Inflammatory macrophage treated with lipopolysaccharide for 4 hours (primary cell): ENCODE data around the gene UBR2.
A peak's percentile ranks its signal among the peaks of the same experiment; 100 is the strongest.

Source experiments
- DNase-seq: peaks from one replicate; pipeline ENCODE4 v3.0.0-alpha.2; 2020

Gene UBR2

DNA sequence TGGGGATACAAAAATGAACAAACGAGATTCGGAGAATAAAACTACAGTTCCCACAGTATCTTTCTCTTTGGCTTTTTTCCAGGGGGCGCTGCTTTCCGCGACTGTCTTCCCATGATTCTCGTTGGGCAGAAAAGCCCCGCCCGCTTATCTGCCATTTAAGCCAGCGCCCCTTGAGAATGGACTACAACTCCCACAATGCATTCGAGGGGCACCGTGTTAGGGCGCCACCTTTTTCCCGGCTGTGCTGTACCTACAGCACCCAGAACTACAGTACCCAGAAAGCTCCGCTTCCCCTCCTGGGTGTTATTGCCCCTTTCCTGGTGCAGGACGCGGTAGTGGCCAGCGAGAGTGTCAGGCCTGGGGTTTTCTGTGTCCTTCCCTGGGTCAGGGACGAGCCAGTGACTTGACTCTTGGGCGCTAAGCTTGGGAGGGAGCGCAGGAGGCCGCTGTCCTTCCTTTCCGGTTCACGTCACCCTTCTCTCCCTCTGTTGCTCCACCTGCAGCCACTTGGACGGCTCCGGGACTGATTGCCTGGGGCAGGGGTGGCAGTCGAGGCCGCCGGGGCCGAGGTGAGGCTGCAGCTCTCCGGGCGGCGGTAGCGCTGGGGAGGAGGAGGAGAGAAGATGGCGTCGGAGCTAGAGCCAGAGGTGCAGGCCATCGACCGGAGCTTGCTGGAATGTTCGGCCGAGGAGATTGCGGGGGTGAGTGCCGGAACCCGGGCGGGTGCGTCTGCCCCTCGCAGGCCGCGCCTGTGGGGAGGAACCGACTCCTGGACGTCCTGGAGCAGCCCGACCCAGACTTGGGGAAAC, at the start of gene UBR2:
Gene UBR2 (plus strand): TSS at position 333 of the 809 bp plus-strand sequence. CDS start 291 bp downstream, at position 624.
- DNase-seq, result peak; percentile 99

DNA sequence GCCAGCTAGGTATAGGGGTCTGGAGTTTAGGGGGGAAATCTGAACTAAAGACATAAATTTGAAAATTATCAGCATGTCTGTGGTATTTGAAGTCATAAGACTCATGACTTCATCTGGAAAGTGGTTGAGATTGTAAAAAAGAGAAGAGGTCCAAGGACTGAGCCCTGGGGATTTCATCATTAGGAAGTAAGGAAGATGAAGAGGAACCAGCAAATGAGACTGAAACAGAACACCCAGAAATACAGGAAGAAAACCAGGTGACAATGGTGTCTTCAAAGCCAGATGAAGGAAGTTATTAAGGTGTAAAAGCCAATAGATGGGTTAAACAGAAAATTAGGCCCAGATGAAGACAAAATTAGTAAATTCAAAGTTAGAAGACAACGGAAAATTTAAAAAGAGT, 49.1 kb upstream of the UBR2 start:
- peak; percentile 92 for DNase-seq

DNA sequence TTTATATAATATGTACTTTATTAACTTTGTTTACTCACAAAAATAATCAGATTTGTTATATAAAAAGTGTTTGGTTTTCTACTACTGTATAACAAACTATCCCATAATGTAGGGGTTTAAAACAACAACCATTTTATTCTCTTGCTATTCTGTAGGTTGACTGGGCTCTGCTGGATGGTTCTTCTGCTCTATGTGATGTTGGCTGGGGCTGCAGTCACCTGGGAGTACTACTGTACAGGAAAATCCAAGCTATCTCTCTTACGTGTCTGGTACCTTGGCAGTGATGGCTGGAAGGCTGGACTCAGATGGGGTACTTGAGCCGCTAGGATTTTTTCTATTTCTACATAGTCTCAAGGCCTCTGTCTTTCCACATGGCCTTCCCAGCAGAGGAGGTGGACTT, 44.0 kb upstream of the UBR2 start:
- no peak for DNase-seq

DNA sequence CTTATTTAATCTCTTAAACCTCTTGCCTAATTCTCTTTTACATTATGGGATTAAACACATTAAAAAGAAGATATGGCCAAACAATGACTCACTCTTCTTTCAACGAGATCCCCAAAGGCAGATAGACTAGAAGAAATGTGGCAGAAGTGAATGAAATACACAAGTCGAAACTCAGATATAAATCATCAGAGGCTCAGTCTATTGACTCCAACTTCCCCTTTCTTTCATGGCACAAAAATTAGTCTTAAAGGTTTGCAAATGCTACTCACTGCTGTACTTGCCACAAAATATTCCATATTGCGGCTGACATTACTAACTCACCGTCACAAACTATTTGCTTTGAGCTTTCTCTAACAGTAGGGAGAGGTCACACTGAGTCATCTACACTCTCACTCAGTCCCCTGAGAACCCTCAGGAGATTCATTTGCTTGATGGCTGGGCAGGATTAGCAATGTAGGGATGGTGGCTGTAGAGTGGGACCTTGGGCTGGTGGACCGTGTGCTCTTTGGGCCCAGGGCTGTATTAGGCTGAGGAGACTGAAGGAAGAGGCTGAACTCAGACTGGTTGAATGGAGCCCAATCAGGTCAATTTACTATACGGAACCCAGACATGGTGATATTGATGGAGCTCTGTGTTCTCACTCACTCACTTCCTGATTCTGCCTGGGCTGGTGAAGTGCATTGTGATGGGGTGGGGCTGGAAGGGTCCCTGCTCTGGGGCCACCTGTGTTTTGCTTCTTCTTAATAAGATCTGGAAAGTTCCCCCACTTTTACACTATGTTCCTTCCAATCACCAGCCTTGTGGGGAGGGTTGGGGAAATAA, 42.8 kb upstream of the UBR2 start:
- peak; percentile 68 for DNase-seq

DNA sequence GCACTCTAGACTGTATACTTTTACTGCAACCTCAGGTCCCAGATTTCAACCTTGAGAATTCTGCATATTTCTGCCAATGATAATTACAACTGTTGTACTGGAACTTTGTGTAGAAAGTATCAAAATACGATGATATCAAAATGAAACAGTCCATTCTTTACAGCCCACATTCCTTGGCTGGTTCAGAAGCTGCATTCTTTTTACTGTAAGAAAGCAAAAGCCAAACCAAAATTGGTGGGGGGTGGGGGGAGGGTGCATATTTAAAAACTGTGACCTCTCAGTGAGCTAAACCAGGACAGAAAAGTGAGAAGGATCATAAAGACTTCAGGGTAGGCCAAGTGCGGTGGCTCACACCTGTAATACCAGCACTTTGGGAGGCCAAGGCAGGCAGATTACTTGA, 41.8 kb upstream of the UBR2 start:
- no peak for DNase-seq

DNA sequence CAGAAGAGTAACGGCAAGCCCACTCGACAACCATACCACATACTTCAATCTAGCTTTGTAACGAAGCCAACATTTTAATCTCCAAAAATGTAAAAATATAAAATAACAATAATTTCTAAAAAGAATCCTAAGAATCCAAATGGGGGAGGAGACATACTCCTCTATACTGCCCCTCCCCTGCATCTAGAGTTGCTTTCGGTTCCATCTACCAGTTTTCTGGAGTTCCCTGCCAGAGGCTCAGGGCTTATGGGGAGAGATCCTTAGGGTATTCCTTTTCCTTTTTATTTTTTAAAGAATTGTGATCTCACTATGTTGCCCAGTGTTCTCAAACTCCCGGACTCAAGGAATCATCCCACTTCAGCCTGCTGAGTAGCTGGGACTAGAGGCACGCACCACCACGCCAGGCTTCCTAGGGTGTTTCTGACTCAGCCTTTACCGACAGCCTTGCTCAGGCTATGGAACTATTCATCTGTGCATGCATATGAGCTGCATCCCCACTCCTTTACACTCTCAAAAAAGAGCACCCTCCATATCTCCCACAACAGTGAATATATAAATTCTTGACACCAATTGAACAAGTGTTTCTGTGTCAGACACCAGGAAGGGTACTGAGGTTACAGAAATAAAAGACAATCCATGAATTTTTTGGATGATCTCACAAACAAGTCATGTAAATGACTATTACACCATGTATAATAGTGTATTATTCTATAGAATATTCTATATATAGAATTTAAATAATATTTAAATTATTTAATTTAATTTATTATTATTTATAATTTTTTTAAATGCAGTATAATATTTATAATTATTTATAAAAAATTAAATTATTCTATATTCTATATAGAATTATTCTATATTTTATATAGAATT, 40.7 kb upstream of the UBR2 start:
- DNase-seq, result no peak

DNA sequence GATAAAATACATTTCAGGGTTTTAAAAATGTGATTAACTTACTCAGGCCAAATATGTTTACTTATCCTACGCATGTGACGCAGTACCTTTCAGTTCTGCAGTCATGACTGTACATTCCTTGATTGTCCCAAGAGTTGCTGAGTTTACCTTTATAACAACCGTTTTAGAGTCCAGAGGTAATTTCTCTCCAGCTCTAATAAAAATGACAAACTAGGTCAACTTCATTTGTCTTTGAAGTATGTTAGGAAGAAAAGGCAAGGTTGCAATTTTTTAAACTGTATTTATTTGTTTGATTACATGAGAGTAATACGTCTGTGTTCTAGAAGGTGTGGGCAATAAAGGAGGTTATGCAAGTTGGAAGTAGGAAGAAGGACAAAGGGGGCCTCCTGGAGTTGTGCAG, 38.6 kb upstream of the UBR2 start:
- DNase-seq, result no peak

DNA sequence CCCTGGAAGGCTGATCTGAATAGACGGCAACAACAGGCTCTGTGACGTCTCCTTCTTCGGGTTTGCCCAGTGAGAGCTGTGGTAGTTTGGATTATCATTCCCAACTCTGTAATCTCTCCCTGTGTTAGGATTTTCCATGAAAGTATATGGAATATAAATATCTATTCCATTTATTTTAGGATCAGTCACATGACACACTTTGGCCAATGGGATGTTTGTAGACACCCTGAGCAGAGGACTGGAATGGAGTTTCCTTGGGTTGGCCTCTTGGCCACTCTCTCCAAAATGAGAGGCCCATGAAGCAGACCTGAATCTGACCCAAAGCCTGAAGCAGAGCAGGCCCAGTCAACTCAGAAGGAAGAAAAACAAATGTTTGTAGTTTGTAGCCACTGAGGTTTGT, 37.2 kb upstream of the UBR2 start:
- DNase-seq, result no peak

DNA sequence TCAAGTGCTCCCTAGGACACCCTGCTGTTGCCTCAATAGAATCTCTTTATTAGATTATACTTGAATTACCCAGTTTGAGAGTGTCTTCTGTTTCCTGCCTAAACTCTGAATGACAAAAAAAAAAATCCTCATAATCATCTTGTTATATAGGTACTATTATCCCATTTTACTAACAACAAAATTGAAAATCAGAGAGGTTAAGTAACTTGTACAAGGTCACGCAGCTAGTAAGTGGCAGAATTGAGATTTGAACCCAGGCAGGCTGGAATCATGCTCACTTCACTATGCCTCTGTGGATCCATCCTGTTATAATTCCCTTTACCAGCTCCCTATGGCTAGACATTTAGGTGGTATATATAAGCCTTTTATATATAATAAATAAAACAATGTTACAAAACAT, 36.6 kb upstream of the UBR2 start:
- DNase-seq, result no peak

DNA sequence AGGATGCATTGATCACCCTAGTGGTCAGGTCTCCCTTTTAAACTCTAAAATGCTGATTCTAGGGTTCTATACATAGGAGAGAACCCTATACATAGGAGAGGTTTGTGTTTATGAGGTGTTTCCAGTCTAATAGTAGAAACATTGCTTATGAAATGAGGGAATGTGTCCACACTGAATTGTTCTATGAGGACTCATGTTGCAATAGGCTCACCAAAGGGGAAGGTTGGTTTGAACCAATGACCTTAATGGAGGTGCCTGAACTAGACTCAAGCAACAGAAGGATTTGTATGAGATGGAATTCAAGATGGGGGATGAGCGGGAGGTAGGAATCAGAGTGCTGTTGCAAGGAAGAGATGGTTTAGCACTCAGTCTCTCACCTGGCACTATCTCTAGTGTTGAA, 33.5 kb upstream of the UBR2 start:
- peak; percentile 27 for DNase-seq

DNA sequence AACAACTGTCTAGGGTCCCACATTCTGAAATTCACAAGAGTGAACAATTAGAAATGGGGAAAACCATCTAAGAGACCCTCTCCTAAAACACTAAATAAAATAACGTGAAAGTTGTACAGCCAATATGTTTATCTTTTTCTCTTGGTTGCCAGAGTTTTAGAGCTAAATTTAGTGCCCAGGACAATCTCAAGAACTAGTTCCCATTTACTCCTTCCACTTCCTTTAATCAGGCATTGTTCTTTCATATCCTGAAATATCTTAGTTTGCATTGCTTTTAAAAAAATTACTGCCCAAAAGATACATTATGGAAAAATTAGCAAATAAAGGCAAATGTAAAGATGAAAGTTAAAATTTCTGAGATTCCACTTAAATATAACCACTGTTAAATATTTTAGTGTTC, 33.1 kb upstream of the UBR2 start:
- DNase-seq, result peak; percentile 30

DNA sequence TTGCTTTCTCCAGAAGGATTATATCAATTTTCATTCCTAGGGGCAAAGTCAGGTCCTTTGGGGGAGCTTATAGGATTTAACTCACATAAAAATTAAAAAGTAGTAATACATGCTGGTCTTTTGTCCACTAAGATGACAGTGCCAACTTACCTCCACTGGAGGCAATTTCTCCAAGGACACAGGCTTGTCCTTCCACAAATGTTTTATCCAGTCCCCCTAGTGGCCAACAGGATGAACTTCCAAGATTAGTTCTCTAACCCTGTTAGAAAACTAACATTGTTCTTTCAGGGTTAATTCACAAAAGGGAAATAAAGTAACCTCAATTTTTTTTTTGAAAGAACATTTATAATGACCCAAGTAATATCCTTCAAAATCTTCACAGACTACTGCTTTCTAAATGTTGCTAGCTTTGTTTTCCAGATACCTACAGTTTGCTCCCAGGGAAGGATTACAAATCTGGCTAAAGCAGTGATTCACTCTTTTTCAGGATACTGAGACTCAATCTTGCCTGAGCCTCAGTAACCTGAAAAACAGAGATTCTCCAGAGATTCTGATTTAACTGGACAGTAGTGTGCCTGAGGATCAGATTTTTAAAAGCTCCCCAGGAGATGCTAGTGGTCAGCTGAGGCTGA, 31.7 kb upstream of the UBR2 start:
- peak; percentile 69 for DNase-seq

DNA sequence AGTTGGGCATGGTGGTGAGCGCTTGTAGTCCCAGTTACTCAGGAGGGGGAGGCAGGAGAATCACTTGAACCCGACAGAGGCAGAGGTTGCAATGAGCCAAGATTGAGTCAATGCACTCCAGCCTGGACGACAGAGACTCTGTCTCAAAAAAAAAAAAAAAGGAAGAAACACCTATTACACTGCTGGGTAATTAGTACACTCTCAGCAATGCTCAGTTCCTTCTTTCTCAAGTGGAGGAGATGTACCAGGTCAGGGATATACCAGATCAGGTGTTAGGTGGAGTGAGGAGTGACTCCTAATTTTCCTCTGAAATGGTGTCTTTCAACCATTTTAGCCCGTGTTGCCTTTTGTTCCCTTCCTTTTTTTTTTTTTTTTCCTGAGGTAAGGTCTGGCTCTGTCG, 30.0 kb upstream of the UBR2 start:
- DNase-seq, result no peak

DNA sequence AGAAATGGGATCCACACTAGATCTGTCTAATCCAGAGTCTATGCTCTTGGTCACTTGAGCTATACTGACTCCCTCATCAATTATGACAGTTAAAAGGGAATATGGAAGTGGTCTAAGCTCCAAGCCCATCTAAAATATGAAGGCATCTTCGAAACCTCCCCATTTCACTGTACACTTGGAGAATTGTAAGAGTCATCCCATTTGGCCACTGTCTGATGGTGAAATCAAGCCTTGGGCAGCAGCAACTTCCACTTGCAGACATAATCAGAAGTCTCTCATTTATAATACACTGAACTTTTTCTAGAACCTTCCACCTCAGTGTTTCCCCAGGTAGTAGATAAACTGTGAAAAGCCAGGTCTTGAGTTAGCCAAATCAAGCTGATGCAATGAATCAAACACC, 26.3 kb upstream of the UBR2 start:
- DNase-seq, result peak; percentile 33

DNA sequence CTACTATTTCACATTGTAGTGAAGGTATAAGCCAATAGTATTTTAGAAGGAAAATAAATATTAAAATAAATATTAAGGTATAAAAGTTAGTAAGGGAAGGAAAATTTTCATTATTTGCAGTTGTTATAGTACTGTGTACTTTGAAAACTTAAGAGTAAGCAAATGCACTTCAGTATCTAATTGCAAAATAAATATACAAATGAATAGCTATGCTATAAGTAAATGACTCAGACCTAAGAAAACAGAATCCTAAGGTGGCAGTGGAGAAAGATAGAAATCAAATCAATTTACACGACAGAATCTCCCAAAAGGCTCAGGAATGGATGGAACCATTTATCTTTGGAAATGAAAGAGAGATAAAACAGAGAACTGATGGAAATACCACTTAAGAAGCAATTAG, 24.7 kb upstream of the UBR2 start:
- DNase-seq, result no peak

DNA sequence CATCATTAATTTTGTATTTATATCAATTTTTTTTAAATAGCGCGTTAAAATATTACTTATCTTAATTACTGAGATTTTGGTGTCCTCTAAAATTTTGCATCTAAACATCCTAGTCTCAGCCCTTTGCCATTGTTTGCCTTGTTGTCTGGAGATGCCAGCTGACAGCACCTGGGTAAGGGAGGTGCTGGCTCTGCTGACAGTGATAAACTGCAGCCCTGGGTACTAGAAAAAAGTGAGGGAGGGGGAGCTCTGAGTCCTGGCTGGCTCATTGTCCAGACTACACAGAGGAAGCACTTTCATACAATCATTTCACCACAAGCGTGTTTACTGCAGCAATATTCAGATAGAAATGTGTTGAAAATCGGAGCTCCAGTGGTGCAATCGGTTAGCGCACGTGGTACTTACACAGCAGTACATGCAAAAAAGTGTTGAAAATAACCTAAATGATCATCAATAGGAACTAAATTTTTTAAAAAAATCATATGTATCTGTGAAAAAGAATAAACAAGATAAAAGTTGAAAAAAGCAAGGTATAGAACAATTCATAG, 18.5 kb upstream of the UBR2 start:
- DNase-seq, result peak; percentile 94

DNA sequence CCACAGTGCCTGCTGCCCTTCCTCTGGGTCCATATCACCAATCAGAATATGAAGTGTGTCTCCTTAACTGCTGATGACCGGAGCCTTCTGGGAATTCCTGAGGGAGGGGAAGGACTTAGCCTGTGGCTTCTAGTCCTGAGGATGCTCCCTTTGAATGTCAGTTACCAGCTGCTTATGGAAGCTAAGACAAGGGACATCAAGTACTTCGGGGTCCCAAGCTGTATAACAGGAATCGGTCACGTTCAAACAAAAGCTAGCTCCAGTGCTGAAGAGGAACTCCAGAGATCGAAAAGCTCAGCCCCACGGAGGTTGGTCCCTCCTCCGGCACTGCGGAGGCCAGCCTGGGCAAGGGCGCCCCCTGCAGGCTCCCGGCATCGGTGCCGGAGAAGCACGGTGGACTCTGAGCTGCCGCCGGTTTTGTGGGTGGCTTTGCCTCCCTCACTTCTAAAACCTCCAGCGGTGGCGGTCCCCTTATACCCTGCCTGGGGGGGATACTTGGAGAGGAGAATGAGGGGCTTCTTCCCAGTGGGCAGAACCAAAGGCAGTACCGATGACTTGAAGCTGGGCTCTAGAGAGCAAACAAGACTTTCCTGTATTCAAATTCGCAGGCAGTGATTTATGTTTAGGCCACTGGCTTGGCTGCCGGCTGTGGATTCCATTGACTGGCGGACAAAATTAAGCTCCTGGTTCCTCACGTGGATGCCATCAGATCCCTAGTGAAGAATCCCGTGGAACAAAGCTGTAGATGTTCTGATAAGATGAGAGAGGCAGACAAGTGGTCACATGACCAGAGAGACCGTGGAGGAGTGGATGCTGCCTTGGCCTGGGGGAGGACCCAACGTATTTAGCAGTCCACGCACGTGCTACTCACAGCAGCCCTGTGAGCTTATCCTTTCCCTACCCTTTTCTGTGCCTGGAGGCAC, 16.2 kb upstream of the UBR2 start:
- peak; percentile 86 for DNase-seq

DNA sequence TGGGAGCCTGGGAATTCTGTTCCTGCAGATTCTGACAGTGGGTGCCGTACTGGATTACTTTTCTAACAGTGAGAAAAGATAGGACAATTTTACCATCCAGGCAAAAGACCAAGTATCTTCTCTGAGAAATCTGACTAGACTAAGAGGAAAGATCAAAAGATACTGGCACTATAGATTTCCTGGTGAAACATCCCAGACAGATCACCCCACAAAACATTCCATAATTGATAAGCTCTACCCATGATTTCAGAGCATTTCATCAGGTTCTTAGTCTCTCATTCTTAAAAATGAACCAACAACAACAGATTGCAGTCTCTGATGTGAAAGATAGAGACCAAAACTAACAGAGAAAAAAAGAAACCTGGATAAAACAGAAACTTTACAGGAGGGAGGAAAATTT, 13.6 kb upstream of the UBR2 start:
- DNase-seq, result no peak

DNA sequence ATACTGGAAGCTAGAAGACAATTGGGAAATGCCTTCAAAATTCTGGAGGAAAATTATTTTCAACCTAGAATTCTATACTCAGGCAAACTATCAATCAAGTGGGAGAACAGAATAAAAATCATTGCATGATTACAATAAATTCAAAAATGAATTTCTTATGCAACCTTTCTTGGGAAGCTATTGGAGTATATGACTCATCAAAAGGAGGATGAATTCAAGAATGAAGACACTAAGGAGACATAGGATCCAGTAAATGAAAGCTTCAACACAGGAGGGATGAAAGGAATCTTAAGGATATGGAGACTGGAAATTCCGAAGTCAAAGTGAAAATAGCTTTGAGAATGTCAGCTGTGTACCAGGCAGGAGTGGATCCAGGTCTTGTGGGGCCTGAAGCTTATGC, 12.6 kb upstream of the UBR2 start:
- no peak for DNase-seq

DNA sequence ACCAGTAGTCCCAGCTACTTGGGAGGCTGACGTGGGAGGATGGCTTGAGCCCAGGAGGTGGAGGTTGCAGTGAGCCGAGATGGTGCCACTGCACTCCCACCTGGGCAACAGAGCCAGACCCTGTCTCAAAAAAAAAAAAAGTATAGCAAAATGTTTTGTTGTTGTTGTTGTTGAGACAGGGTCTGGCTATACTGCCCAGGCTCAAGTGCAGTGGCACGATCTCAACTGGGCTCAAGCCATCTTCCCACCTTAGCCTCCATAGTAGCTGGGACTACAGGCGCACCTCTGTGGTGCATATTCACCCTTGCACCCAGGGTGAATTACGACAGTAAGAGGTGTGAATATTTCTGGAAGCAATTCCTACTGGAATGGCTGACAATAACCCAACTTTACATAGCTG, 11.4 kb upstream of the UBR2 start:
- DNase-seq, result no peak
